ENCODE data around the gene IFT20.
"Not testable (repeated sequence)": the region's sequence is repeated elsewhere in the genome, so short reads cannot be mapped to it uniquely, and the experiment has no call there.

The IFT20 gene

GRCh38 chr17:28315846-28316705 lies 19.2 kb downstream of the IFT20 start:
- DNase-seq (ENCODE audit: low spot score) = no peak

GRCh38 chr17:28313841-28314240 lies 21.4 kb downstream of the IFT20 start:
- no peak for DNase-seq (ENCODE audit: low spot score)

GRCh38 chr17:28306954-28307401 lies 28.3 kb downstream of the IFT20 start:
- no peak for DNase-seq (ENCODE audit: low spot score)

GRCh38 chr17:28298449-28298848 lies 36.8 kb downstream of the IFT20 start:
- DNase-seq (ENCODE audit: low spot score) = no peak

GRCh38 chr17:28295677-28296578 lies 39.3 kb downstream of the IFT20 start:
- DNase-seq (ENCODE audit: low spot score) = no peak

- no peak for DNase-seq (ENCODE audit: low spot score)
Measured at GRCh38 chr17:28293994-28294393, 41.3 kb downstream of the IFT20 start.

- not testable (repeated sequence) for DNase-seq (ENCODE audit: low spot score)
Measured at GRCh38 chr17:28292878-28293277, 42.4 kb downstream of the IFT20 start.

GRCh38 chr17:28291780-28292330 lies 43.4 kb downstream of the IFT20 start:
- no peak for DNase-seq (ENCODE audit: low spot score)

GRCh38 chr17:28290703-28291102 lies 44.6 kb downstream of the IFT20 start:
- no peak for DNase-seq (ENCODE audit: low spot score)

- DNase-seq (ENCODE audit: low spot score) = no peak
Measured at GRCh38 chr17:28285965-28286364, 49.3 kb downstream of the IFT20 start.

GRCh38 chr17:28282596-28282995 lies 52.7 kb downstream of the IFT20 start:
- no peak for DNase-seq (ENCODE audit: low spot score)

GRCh38 chr17:28280826-28281225 lies 54.4 kb downstream of the IFT20 start:
- DNase-seq (ENCODE audit: low spot score) = no peak

- DNase-seq (ENCODE audit: low spot score) = no peak
Measured at GRCh38 chr17:28279411-28279810, 55.9 kb downstream of the IFT20 start.
